Esophagus muscularis mucosa (tissue), 4 donors: ENCODE data around the gene ATP9A.

Experiments
- EP300 ChIP-seq: sonication (generic); formaldehyde crosslinking; IDR thresholded peaks from one replicate; pipeline ENCODE4 v1.6.1; 2017; ENCODE audit warnings: antibody characterized with exemption
- POLR2AphosphoS5 ChIP-seq, 2 donors: sonication (generic); formaldehyde crosslinking; IDR thresholded peaks; one replicate each; pipeline ENCODE4 v1.6.1; 2017; ENCODE audit warnings: antibody characterized with exemption in 2 of 2
- TF ChIP-seq, protein P1 (sequence below), 3 experiments: fragments of 200-600 bp in 2 of 3; fragments of 450-650 bp in 1 of 3; sonication (generic) in 2 of 3; IDR thresholded peaks; one replicate each; pipeline ENCODE4 v1.5.1; 2017 to 2019; ENCODE audit warnings: antibody characterized with exemption in 3 of 3, mild to moderate bottlenecking in 2 of 3, moderate library complexity in 1 of 3

- TF ChIP-seq, protein P1, sequence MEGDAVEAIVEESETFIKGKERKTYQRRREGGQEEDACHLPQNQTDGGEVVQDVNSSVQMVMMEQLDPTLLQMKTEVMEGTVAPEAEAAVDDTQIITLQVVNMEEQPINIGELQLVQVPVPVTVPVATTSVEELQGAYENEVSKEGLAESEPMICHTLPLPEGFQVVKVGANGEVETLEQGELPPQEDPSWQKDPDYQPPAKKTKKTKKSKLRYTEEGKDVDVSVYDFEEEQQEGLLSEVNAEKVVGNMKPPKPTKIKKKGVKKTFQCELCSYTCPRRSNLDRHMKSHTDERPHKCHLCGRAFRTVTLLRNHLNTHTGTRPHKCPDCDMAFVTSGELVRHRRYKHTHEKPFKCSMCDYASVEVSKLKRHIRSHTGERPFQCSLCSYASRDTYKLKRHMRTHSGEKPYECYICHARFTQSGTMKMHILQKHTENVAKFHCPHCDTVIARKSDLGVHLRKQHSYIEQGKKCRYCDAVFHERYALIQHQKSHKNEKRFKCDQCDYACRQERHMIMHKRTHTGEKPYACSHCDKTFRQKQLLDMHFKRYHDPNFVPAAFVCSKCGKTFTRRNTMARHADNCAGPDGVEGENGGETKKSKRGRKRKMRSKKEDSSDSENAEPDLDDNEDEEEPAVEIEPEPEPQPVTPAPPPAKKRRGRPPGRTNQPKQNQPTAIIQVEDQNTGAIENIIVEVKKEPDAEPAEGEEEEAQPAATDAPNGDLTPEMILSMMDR (IDR thresholded peaks at IDR 0.05), result no peak
- TF ChIP-seq POLR2AphosphoS5 (IDR thresholded peaks at IDR 0.05) (no peak), EP300 (no peak)
Observed at GRCh38 chr20:51604851-51605250, 163.3 kb downstream of the ATP9A start.
